WTC11 (cell line): ENCODE measurements around the gene EMD. TPM values are rescaled to one million over a fixed set of nuclear protein-coding genes. Genes with fewer than 3 reads are reported as not detected.

Source experiments
- ATAC-seq: fragments of 200-7000 bp; cut with Tn5 transposase; 2 replicates; pipeline ENCODE4 v1.10.0; 2021; ENCODE audit warnings: mild to moderate bottlenecking, moderate library complexity
- CTCF ChIA-PET: fragments of 300-600 bp; sonication (Branson Sonifier 250); formaldehyde crosslinking; loops from one replicate; lab custom pipeline; 2021; ENCODE audit warnings: antibody characterized with exemption; lab: Charles Lee
- POLR2A ChIA-PET: fragments of 350-600 bp; sonication (Branson Sonifier 250); formaldehyde crosslinking; loops from one replicate; lab custom pipeline; 2021; ENCODE audit warnings: antibody characterized with exemption; lab: Charles Lee
- DNase-seq: peaks from one replicate; pipeline ENCODE4 v3.0.0; 2021; ENCODE audit warnings: low spot score
- H3K27ac Mint-ChIP-seq: 2 replicates; pipeline ENCODE4 v1.8.0; 2021; ENCODE audit warnings: mixed read lengths
- H3K27me3 Mint-ChIP-seq: 2 replicates; pipeline ENCODE4 v1.8.0; 2021; ENCODE audit warnings: low read depth, mild to moderate bottlenecking, moderate library complexity, mixed read lengths
- H3K36me3 Mint-ChIP-seq: 2 replicates; pipeline ENCODE4 v1.8.0; 2021; ENCODE audit warnings: mixed read lengths
- H3K4me1 Mint-ChIP-seq: 2 replicates; pipeline ENCODE4 v1.8.0; 2022; ENCODE audit warnings: mixed read lengths
- H3K4me3 Mint-ChIP-seq: 2 replicates; pipeline ENCODE4 v1.8.0; 2021; ENCODE audit warnings: mild to moderate bottlenecking, moderate library complexity, mixed read lengths
- H3K9me3 Mint-ChIP-seq: 2 replicates; pipeline ENCODE4 v1.8.0; 2021; ENCODE audit warnings: mixed read lengths
- ATF1 ChIP-seq: sonication (generic); formaldehyde crosslinking; IDR thresholded peaks from 2 replicates; pipeline ENCODE4 v1.8.1; 2023; ENCODE audit warnings: mild to moderate bottlenecking, moderate library complexity, missing genetic modification reagents
- ELF4 ChIP-seq: sonication (generic); formaldehyde crosslinking; IDR thresholded peaks from 2 replicates; pipeline ENCODE4 v1.8.1; 2022; ENCODE audit warnings: low read depth, mild to moderate bottlenecking, moderate library complexity, missing genetic modification reagents
- MXD4 ChIP-seq: fragments of 250-450 bp; sonication (Bioruptor Pico); IDR thresholded peaks from 2 replicates; pipeline ENCODE4 v1.8.0; 2021; ENCODE audit warnings: mild to moderate bottlenecking, moderate library complexity, borderline replicate concordance
- NFATC4 ChIP-seq: fragments of 250-450 bp; sonication (Bioruptor Pico); IDR thresholded peaks from 2 replicates; pipeline ENCODE4 v1.9.0; 2021; ENCODE audit warnings: mild to moderate bottlenecking
- NR3C1 ChIP-seq: sonication (generic); formaldehyde crosslinking; conservative IDR thresholded peaks from 2 replicates; pipeline ENCODE4 v1.8.1; 2023; ENCODE audit warnings: low read depth, mild to moderate bottlenecking, missing genetic modification reagents
- OVOL2 ChIP-seq: fragments of 250-450 bp; sonication (Bioruptor Pico); IDR thresholded peaks from 2 replicates; pipeline ENCODE4 v1.9.0; 2021; ENCODE audit warnings: mild to moderate bottlenecking, borderline replicate concordance
- PRRX2 ChIP-seq: fragments of 250-450 bp; sonication (Bioruptor Pico); IDR thresholded peaks from 2 replicates; pipeline ENCODE4 v1.8.0; 2021; ENCODE audit warnings: mild to moderate bottlenecking
- RELA ChIP-seq: sonication (generic); formaldehyde crosslinking; IDR thresholded peaks from 2 replicates; pipeline ENCODE4 v1.8.1; 2022; ENCODE audit warnings: missing genetic modification reagents, mild to moderate bottlenecking, borderline replicate concordance
- SMAD4 ChIP-seq: sonication (generic); formaldehyde crosslinking; IDR thresholded peaks from 2 replicates; pipeline ENCODE4 v1.8.0; 2022; ENCODE audit warnings: mild to moderate bottlenecking, missing genetic modification reagents
- TP53 ChIP-seq: sonication (generic); formaldehyde crosslinking; IDR thresholded peaks from 2 replicates; pipeline ENCODE4 v1.8.1; 2023; ENCODE audit warnings: mild to moderate bottlenecking, missing genetic modification reagents
- USF2 ChIP-seq: sonication (generic); formaldehyde crosslinking; IDR thresholded peaks from 2 replicates; pipeline ENCODE4 v1.8.1; 2023; ENCODE audit warnings: mild to moderate bottlenecking, missing genetic modification reagents, moderate library complexity
- total RNA-seq: library from RNA; stranded (reverse); gene quantifications from 3 replicates; pipeline ENCODE4 v1.2.3, GENCODE V29; 2021
- TF ChIP-seq, protein P1 (sequence below): sonication (generic); formaldehyde crosslinking; conservative IDR thresholded peaks from 2 replicates; pipeline ENCODE4 v1.8.1; 2022; ENCODE audit warnings: mild to moderate bottlenecking, missing genetic modification reagents
- TF ChIP-seq, protein P2 (sequence below): sonication (generic); formaldehyde crosslinking; IDR thresholded peaks from 2 replicates; pipeline ENCODE4 v1.8.0; 2023; ENCODE audit warnings: mild to moderate bottlenecking, missing genetic modification reagents
- TF ChIP-seq, protein P3 (sequence below): sonication (generic); formaldehyde crosslinking; IDR thresholded peaks from 2 replicates; pipeline ENCODE4 v1.8.1; 2023; ENCODE audit warnings: mild to moderate bottlenecking, missing genetic modification reagents

EMD gene
- total RNA-seq, 1 experiment from 2014 or later = 78.3 TPM

DNA sequence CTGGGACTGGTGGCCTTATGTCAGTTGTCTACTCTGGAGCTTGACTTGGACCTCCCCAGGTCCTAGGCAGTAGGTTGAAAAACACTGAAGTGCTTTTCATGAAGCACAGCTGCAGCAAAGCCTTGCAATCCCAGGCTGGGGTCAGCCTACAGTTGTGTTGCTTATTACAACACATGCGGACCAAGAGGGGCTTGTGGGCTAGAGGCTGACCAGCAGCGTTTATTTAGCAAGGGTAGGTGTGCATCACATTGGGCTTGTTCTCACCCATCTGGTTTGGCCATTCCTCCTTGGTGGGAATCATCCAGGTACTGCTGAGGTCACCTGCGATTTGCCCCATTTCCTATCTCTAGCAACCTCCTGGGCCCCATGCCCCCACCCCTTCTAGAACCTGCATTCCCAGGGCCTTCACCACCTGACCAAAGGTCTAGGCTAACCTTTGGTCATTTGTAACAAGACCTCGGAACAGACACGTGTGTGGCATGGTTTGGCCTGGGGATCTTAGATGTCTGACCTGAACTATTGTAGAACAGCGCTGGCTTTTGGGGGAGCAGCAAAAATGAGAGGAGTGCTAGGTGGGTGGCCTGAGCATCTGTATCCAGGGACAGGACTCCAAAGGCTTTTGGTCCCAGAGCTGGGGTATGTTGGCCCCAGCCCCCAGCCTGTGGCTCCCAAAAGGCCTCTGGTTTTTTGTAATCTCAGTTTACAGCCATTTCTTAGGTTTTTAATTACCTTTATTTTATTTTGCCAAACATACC is 22.1 kb downstream of the EMD start (continued):
- peak; percentile 95 for TF ChIP-seq PRRX2 (CRISPR knock-in tag)
- TF ChIP-seq, protein P1, sequence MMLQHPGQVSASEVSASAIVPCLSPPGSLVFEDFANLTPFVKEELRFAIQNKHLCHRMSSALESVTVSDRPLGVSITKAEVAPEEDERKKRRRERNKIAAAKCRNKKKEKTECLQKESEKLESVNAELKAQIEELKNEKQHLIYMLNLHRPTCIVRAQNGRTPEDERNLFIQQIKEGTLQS (CRISPR knock-in tag) = 0 out of 2 replicates have a peak, but pooled peaks have one; percentile 40

- Mint-ChIP-seq H3K36me3 (peaks cover 25% of the 10 kb centered on the region), H3K4me3 (no peak overlapping the region)
- CTCF ChIA-PET = interaction anchor here (1.2 kb wide), 1 partner anchor 125 kb away, joined by 5 read pairs; no protein-coding TSS in a partner anchor
- TF ChIP-seq PRRX2 (CRISPR knock-in tag) = peak; percentile 90
- TF ChIP-seq RELA (CRISPR knock-in tag) = no peak
- TF ChIP-seq NFATC4 (CRISPR knock-in tag) = peak; percentile 19; the same call in 1 of the 2 replicates
- TF ChIP-seq, all 79 proteins: peak for 2
- DNase-seq (no peak), ATAC-seq (peak; percentile 4)
- Mint-ChIP-seq H3K9me3 (no peaks in the 10 kb centered on the region), H3K27me3 (no peaks in the 10 kb centered on the region), H3K4me1 (peaks cover 16% of the 10 kb centered on the region), H3K27ac (peak overlapping the region; percentile 45; the same call in 1 of the 2 replicates)
- POLR2A ChIA-PET = no interaction called here
These were observed 23.0 kb downstream of the EMD start for GRCh38 chrX:154401918-154402621.

DNA sequence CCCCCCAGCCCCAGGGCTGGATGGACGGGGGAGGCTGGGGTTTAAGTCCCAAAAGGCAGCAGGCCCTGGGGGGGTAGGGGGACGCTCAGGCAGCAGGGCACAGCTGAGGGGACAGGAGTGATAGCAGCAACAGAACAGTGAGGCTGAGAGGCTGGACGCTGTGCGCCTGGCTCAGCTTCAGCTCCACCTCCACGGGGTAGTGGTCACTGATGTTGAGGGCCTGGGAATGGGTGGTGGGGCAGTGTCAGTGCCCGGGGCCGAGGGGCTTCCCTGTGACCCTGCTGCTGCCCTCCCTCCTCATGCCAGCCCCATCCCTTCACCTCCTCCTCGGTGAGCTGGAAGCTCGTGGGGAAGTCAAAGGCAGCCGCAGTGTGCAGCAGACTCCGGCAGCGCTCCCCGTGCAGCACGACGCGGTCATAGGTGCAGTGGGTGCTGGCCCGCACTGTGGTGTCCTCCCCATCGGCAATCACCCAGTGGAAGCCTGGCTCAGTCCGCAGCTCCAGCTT is 23.6 kb downstream of the EMD start:
- Mint-ChIP-seq H3K27me3 (no peaks in the 10 kb centered on the region), H3K9me3 (no peaks in the 10 kb centered on the region), H3K4me3 (no peak overlapping the region), H3K27ac (peak overlapping the region; percentile 45; the same call in 1 of the 2 replicates), H3K4me1 (peaks cover 16% of the 10 kb centered on the region), H3K36me3 (peaks cover 25% of the 10 kb centered on the region)
- DNase-seq = no peak
- no peak for TF ChIP-seq ELF4 (CRISPR knock-in tag)
- no peak for TF ChIP-seq ATF1
- no peak for TF ChIP-seq USF2 (CRISPR knock-in tag)
- TF ChIP-seq NR3C1 (CRISPR knock-in tag) = no peak
- TF ChIP-seq, protein P2, sequence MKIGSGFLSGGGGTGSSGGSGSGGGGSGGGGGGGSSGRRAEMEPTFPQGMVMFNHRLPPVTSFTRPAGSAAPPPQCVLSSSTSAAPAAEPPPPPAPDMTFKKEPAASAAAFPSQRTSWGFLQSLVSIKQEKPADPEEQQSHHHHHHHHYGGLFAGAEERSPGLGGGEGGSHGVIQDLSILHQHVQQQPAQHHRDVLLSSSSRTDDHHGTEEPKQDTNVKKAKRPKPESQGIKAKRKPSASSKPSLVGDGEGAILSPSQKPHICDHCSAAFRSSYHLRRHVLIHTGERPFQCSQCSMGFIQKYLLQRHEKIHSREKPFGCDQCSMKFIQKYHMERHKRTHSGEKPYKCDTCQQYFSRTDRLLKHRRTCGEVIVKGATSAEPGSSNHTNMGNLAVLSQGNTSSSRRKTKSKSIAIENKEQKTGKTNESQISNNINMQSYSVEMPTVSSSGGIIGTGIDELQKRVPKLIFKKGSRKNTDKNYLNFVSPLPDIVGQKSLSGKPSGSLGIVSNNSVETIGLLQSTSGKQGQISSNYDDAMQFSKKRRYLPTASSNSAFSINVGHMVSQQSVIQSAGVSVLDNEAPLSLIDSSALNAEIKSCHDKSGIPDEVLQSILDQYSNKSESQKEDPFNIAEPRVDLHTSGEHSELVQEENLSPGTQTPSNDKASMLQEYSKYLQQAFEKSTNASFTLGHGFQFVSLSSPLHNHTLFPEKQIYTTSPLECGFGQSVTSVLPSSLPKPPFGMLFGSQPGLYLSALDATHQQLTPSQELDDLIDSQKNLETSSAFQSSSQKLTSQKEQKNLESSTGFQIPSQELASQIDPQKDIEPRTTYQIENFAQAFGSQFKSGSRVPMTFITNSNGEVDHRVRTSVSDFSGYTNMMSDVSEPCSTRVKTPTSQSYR (CRISPR knock-in tag) = no peak
- no peak for TF ChIP-seq SMAD4
- ATAC-seq = peak; percentile 2
- ChIA-PET POLR2A (no interaction called here), CTCF (interaction anchor here (1.2 kb wide), 1 partner anchor 125 kb away, joined by 5 read pairs; no protein-coding TSS in a partner anchor)

DNA sequence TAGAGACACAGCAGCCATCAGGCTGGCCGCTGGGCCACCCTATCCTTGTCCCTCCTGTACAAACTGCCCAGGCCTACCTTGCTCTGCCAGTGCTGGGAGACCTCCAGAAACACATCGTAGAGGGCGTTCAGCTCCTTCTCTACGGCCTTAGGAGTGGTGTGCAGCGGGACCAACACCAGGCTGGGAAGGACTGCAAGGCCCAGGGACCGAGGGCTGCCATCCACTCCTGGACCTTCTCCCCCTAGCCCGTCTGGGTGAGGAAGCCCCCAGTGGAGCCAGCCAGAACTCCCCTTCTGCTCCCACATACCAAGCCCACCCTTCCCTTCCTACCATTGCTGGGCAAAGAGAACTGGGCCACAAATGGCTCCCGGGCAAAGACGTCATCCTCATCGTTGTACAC is 24.1 kb downstream of the EMD start:
- Mint-ChIP-seq H3K9me3 (no peaks in the 10 kb centered on the region), H3K27me3 (no peaks in the 10 kb centered on the region), H3K36me3 (peaks cover 25% of the 10 kb centered on the region), H3K4me3 (no peak overlapping the region), H3K4me1 (peaks cover 16% of the 10 kb centered on the region), H3K27ac (no peak overlapping the region; the same call in 1 of the 2 replicates)
- ChIA-PET POLR2A (no interaction called here), CTCF (interaction anchor here (1.2 kb wide), 1 partner anchor 124 kb away, joined by 5 read pairs; no protein-coding TSS in a partner anchor)
- TF ChIP-seq MXD4 (CRISPR knock-in tag) = no peak
- no peak for TF ChIP-seq TP53 (CRISPR knock-in tag)
- TF ChIP-seq OVOL2 (CRISPR knock-in tag) = no peak
- TF ChIP-seq, protein P3, sequence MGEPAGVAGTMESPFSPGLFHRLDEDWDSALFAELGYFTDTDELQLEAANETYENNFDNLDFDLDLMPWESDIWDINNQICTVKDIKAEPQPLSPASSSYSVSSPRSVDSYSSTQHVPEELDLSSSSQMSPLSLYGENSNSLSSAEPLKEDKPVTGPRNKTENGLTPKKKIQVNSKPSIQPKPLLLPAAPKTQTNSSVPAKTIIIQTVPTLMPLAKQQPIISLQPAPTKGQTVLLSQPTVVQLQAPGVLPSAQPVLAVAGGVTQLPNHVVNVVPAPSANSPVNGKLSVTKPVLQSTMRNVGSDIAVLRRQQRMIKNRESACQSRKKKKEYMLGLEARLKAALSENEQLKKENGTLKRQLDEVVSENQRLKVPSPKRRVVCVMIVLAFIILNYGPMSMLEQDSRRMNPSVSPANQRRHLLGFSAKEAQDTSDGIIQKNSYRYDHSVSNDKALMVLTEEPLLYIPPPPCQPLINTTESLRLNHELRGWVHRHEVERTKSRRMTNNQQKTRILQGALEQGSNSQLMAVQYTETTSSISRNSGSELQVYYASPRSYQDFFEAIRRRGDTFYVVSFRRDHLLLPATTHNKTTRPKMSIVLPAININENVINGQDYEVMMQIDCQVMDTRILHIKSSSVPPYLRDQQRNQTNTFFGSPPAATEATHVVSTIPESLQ = no peak
- DNase-seq (no peak), ATAC-seq (no peak)
